Activated CD8-positive, alpha-beta memory T cell treated with anti-CD3 and anti-CD28 coated beads, Interleukin-2, amount 50 U/mL, for 1 hour (primary cell): ENCODE results near the gene TMEM123.
A peak's percentile ranks its signal among the peaks of the same experiment; 100 is the strongest.

Experiments
- DNase-seq: peaks from one replicate; pipeline ENCODE4 v3.0.0-alpha.2; 2020; ENCODE audit errors: extremely low read depth

The TMEM123 gene

GRCh38 chr11:102472127-102472526 is 19.6 kb upstream of the TMEM123 start:
- DNase-seq: no peak

GRCh38 chr11:102471474-102471873 is 18.9 kb upstream of the TMEM123 start:
- no peak for DNase-seq

- no peak for DNase-seq
These were observed 17.7 kb upstream of the TMEM123 start for GRCh38 chr11:102470251-102470650.

- DNase-seq: no peak
These were observed 16.7 kb upstream of the TMEM123 start for GRCh38 chr11:102469196-102469821.

GRCh38 chr11:102468616-102469195 is 16.1 kb upstream of the TMEM123 start:
- no peak for DNase-seq

- no peak for DNase-seq
These were observed 15.5 kb upstream of the TMEM123 start for GRCh38 chr11:102467853-102468580.

- no peak for DNase-seq
These were observed 14.6 kb upstream of the TMEM123 start for GRCh38 chr11:102467080-102467708.

GRCh38 chr11:102465696-102466095 is 13.1 kb upstream of the TMEM123 start:
- DNase-seq: no peak

- no peak for DNase-seq
These were observed 12.4 kb upstream of the TMEM123 start for GRCh38 chr11:102464859-102465500.

GRCh38 chr11:102464037-102464436 is 11.5 kb upstream of the TMEM123 start:
- DNase-seq: no peak

GRCh38 chr11:102462610-102463009 is 10.0 kb upstream of the TMEM123 start:
- DNase-seq: no peak

GRCh38 chr11:102459393-102459792 is 6.8 kb upstream of the TMEM123 start:
- no peak for DNase-seq

- no peak for DNase-seq
These were observed 6.0 kb upstream of the TMEM123 start for GRCh38 chr11:102458548-102458947.

- DNase-seq: no peak
These were observed 5.3 kb upstream of the TMEM123 start for GRCh38 chr11:102457865-102458264.

GRCh38 chr11:102457056-102457677 is 4.6 kb upstream of the TMEM123 start:
- no peak for DNase-seq

GRCh38 chr11:102456381-102456780 is 3.8 kb upstream of the TMEM123 start:
- DNase-seq: no peak

- no peak for DNase-seq
These were observed 1.4 kb upstream of the TMEM123 start for GRCh38 chr11:102453921-102454320.

- DNase-seq: no peak
These were observed 734 bp upstream of the TMEM123 start for GRCh38 chr11:102453302-102453695.

GRCh38 chr11:102451681-102452460 is 694 bp downstream of the TMEM123 start:
- DNase-seq: peak; percentile 42

GRCh38 chr11:102451041-102451680 is 1.4 kb downstream of the TMEM123 start:
- DNase-seq: no peak
